T-helper 22 cell (primary cell): ENCODE results near the gene GUCA2B.

Source experiments
- DNase-seq: peaks from one replicate; pipeline ENCODE4 v3.0.0-alpha.2; 2020; ENCODE audit warnings: low read depth

GUCA2B gene

DNA sequence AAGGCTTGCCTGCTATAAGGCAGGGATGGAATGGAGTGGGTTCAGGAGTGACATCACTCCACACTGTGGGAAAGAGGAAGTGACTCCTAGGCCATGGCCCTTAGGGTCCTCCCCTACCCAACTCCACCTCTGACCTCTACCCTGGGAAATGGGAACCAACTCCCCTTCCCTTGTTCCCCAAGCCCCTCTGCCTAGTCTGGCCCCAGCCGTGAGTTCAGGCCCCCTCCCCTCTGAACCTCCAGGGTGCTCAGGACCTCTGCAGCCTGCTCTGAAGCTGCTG is 15.1 kb downstream of the GUCA2B start:
- DNase-seq: no peak

DNA sequence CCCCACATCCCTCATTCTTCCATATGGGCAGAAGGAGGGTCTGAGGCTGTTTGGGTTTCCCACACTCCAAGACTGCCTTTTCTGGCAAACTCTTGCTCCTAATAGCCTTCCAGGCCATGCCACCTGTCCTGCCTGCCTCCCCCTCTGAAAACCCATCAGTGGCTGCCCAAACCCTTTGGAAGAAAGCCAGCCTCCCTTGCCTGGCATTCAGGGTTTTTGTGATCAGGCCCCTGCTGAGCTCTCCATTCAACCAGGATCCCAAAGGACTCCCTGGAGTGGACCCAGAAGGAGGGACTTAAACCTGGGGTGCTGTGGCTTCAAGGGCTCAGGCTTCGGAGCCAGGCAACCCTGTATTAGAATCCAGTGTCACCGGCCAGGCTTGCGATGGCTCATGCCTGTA is 15.6 kb downstream of the GUCA2B start:
- no peak for DNase-seq

DNA sequence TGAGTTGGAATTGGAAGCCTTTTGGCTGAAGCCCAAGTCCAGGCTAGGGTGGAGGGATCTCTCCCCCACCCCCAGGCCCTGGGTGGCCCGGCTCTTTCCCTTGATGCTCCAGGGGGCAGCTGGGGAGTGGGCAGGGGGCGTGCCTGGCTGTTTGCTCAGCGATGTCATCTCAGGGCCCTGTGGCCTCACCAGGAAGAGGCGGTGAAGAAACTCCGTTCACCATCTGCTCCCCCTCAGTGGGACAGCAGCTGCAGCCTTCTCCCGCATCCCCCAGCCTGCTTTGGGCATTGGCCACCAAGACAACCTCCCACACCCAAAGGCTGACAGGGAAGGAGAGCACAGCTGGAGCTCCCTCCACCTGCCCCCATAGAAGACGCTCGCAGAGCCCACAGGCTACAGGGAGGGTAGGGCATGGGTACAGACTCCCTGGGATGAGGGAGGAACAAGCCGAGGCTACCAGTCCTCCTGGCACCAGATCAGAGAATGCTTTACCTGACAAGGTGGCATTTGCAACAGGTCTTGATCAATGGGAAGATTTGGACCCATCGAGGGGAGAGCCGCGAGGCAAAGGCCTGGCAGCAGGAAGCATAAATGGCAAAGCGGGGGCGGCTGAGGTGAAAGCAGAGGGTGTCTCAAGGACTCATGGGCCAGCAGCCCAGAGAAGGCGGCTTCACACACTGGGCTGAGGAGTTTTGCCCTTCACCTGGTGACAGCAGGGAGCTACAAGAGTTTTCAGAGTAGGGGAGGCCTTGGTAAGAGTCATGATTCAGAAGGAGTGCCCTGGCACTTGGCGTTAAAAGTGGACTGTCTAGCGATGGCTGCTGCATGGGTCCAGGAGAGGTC is 17.8 kb downstream of the GUCA2B start:
- no peak for DNase-seq

- DNase-seq: no peak
Measured at GRCh38 chr1:42171679-42172266, 18.6 kb downstream of the GUCA2B start.

DNA sequence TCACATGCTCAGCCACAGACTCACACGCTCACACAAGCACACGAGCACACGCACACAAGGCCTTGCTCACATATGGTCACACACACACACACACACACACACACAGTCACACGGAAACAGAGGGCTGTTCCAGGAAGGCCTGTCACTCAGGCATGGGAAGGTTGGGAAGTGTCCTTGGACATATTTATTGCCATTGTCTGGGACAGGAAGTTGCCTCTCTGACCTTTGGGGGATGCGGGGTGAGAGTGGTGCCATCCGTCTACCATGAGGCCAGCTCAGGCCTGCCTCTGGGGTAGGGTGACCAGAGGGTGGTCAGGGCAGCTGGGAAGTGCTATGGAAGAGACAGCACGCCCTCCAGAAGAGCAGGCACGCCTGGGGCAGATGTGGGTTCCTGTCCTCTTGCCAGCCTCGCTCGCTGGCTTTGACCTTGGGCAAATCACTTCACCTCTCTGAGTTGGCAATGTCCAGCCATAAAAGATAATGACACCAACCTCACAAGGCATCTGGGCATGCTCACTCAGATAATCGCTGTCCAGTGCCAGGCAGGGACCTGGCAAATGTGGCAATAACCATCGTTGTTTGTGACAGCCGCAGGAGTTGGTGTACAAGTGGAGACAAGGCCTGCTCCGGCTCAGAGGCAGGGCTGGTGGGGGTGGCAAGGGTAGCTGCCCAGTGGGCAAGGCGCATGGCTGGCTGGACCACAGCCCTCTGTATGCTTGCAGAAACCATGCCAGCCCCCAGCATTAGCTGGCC is 19.3 kb downstream of the GUCA2B start:
- DNase-seq: no peak

- peak; percentile 30 for DNase-seq
Measured at GRCh38 chr1:42173155-42173933, 20.1 kb downstream of the GUCA2B start.

DNA sequence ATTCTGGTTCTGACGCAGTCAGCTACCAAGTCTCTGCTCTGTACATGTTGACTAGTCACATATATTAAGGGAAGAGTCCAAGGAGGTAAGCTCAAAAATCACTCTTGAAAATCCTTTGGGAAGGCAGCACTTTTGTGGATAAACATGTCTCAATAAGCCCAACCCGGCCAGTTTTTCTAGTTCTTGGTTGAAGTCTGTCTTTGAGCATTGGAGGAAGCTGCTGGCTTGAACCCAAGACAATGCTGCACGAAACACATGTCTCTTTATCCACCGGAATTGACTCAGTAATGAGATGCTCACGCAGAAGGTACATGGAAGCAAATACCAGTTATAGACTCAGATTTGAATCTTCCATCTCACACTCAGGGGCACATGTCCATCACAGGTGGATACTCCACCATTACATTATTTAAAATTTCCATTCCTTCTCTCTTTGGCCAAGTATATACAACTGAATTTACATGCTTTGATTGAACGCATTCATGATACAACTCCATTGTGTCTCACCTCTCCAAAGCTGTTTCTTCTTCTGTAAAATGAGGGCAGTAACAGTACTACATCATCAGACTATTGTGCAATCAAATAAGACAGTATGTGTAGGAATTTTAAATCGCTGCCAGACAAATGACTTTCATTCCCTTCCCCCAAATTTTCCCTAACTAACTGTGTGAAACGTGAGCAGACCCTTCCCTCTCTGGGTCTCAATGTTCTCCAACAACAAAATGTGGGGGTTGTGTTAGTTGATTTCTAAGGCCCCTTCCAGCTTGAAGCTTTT is 20.9 kb downstream of the GUCA2B start:
- DNase-seq: no peak

DNA sequence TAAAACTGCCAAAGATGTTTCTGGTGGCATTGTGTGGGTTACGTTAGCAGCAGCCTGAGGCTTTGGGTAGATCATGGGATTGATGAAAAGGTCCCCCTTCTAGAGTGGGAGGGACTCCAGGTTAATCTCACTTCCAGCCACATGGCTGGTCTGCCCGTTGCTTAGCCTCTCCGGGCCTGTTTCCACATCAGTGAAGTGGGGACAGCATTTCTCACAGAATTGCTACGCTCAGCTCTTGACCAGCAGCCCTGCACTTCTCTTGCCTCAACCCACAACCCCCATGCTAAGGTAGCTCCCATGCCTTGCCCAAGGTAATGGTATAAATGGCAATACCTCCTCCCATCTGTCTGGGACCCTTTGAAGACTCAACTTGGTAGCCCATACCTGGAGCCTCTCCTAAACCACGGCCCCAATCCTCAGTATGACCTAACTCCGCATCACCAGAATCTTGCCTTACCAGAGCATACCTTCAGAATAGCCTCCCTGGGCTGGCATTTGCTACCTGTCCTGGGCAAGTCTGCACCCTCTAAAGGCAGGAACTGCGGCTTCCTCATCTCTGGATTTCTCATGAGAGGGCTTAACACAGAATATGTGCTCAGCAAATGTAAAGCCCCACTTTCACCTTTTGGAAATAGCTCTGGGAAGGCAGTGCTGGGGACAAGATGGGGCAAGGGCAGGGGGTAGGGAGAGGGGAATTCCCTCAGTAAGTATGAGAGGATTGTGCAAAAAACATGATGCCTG is 22.3 kb downstream of the GUCA2B start:
- DNase-seq: no peak

DNA sequence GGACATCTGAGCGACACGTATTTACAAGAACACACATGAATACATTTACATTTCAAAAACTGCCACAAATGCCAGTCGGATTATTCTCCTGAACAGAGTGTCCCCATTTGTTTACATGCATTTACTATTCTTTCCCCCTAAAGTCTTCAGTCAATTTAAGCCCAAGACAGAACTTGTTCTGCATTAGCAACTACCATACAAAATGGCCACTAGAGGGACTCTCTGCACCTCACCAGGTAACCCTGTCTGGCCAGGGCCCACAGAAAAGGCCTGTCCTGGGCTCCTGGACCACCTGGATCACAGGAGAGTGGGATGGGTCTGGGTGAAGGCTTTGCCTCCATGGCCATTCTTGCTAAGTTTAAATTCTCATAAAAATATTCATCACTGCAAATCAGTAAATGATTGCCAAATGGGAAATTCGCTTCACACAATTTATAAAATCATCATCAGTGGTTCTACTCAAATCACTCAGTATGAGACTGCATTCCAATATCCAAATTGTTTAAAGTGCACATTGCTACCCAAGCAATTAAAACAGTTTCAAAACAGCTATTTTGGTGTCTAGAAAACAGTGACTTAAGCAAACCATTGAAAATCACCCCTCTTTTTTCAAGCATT is 23.8 kb downstream of the GUCA2B start:
- no peak for DNase-seq

- no peak for DNase-seq
Measured at GRCh38 chr1:42177541-42177981, 24.4 kb downstream of the GUCA2B start.

DNA sequence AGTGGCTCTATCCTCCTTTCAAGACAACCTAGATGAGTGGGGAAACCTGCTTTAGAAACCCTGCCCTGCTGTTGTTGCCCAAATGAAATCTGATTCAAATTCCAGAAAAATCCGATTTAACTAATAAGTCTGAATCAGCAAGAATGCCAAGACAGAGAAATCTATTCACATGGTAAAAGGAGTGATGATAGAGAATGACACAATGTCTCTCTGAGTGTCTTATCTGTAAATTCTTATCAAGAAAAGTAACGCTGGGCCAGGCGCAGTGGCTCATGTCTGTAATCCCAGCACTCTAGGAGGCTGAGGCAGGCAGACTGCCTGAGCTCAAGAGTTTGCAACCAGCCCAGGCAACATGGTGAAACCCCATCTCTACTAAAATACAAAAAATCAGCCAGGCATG is 25.0 kb downstream of the GUCA2B start:
- no peak for DNase-seq

- no peak for DNase-seq
Measured at GRCh38 chr1:42179275-42179674, 26.1 kb downstream of the GUCA2B start.

DNA sequence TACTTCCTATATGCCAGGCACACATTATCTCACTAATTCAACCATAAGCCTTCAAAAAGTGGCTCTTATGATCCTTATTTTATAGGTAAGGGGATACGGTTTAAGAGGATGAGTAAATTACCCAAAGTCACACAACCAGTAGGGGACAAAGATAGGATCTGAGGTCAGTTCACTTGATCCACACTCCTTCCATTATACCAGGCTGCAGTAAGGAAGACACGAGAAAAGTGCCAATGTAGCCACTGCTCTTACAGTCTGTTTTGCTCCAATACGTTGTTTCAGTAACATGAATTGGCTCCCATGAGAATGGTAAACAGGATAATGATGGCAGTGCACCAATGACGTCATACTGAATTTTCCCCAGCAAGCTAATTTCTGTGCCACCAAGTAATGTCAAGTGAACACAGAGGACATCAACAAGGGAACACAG is 26.7 kb downstream of the GUCA2B start:
- no peak for DNase-seq

- DNase-seq: no peak
Measured at GRCh38 chr1:42181687-42182086, 28.5 kb downstream of the GUCA2B start.

- no peak for DNase-seq
Measured at GRCh38 chr1:42183210-42183956, 30.2 kb downstream of the GUCA2B start.

DNA sequence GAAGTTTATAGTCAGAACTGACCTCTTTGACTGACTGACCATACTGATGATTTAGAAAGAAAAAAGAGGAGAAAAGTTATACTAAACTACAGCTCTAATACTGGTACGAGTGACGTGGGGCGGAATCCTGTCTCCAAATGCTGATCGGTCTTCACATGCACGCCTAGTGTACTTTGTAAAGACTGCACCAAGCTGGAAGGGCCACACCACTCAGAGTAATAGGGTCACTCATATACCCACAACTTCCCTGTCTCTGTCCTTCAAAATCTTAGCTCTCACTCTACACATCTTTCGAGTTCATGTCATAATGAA is 30.7 kb downstream of the GUCA2B start:
- no peak for DNase-seq

DNA sequence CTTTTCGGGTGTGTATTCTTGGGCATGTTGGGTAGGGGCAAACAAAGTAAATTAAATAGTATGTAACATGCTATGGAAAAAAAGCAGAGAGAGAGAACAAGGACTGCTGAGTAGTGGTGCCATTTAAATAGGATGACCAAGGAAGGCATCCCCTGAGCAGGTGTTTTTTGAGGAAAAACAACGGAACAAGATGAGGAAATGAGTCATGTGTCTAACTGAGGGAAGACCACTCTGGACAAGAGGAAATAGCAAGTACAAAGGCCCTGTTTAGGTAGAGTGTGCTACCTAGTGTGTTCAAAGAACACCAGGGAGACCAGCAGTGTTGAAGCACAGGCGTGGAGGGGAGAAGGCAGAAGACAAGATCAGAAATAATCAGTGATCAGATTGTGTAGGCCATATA is 31.4 kb downstream of the GUCA2B start:
- DNase-seq: no peak

GRCh38 chr1:42186152-42186551 is 32.9 kb downstream of the GUCA2B start:
- no peak for DNase-seq

DNA sequence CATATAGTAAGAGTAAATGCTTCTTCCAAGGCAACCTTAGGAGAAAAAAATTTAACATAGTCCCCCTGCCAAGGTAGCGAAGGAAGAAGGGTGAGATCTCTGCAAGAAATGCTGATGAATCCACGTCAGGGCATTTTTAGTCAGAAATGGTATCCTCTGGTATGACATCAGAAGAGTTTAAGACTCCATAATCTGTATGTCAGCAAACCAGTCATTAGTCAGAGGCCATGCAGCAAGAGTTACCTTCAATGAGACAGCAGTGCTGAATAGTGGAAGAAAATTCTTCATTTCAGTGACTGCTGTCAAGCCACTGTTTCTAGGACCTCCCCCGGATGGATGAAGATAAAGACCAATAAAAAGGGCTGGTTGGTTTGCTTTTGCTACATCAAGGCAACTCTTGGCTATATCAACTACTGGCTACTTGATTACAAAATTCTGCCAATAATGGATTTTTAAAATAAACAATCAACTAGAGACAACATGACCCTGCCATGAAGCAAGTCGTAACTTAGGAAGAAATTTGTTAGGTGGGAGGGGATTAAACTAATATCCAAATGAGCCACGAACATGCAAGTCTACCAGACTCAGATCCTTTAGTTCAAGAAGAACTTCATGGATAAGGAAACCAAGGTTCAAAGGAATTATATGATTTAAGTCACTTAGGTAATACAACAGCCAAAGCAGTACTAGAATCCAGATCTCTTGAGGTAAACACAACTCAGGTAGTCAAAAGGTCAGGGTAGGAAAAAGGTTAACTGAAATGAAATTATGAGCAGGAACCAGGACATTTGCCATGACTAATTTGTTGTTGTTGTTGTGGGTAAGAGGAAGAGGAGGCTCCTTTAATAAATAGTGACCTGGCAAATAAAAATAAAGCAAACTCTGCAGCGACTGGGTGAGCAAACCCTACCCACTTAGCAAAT is 37.0 kb downstream of the GUCA2B start:
- no peak for DNase-seq
